ENCODE measurements around the gene MYL10.

GRCh38 chr7:101676062-101676598 is 47.0 kb upstream of the MYL10 start:
- no peak for TF ChIP-seq POLR2A (IDR thresholded peaks at IDR 0.05)
- no peak for TF ChIP-seq CTCF (IDR thresholded peaks at IDR 0.05)
- TF ChIP-seq POLR2AphosphoS5 (IDR thresholded peaks at IDR 0.05; ENCODE audit: insufficient read depth in 1 of 2, low read depth in 1 of 2), result no peak
